ENCODE data around the gene SLIT1. TPM values are rescaled to one million over a fixed set of nuclear protein-coding genes. Genes with fewer than 3 reads are reported as not detected.

Gene SLIT1
- total and polyA plus RNA-seq, 2 of the 8 experiments (the other 6 are each of a cell fraction or from before 2014, with no cell fraction given): 0.70 to 0.88 TPM

DNA sequence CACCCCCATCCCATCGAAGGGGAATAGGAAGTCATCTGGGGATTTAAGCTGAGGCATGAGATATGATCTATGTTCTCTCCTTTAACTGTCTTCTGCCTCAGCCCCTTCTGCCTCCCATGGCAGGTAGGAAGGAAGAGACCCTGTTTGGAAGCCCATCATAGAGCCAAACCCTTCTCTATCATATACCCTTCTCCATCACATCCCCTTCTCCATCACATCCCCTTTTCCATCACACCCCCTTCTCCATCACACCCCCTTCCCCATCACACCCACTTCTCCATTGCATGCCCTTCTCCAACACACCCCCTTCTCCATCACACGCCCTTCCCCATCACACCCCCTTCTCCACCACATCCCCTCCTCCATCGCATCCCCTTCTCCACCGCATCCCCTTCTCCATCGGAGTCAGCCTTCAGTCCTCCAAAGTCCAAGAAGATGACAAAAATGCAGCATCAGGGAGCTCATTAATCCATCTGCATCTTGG is 7.2 kb upstream of the SLIT1 start:
- no peak overlapping the region for H2AFZ ChIP-seq (ENCODE audit: low read length)
- H3K79me2 ChIP-seq (ENCODE audit: control insufficient read depth in 1 of 2, insufficient read depth in 2 of 2, low read length in 2 of 2): no peaks in the 10 kb centered on the region
- H2BK5ac ChIP-seq (ENCODE audit: low read depth, low read length): no peak overlapping the region
- H3K9ac ChIP-seq (replicated peaks in 1 of 4; ENCODE audit: extremely low read depth in 1 of 4, low read depth in 3 of 4, low read length in 3 of 4): no peak overlapping the region
- no peak overlapping the region for H3K56ac ChIP-seq (replicated peaks; ENCODE audit: insufficient read length, low read depth, low read length)
- no peak overlapping the region for H3K4me2 ChIP-seq (ENCODE audit: insufficient read depth in 1 of 2, low read depth in 2 of 2, low read length in 2 of 2)
- DNase-seq (ENCODE audit: low read depth in 1 of 2, low spot score in 2 of 2): no peak
- no peak overlapping the region for H2BK20ac ChIP-seq (ENCODE audit: low read length)
- H3K27me3 ChIP-seq (replicated peaks in 1 of 4; ENCODE audit: control insufficient read depth in 3 of 4, extremely low read depth in 1 of 4, insufficient read depth in 3 of 4, low read length in 3 of 4): peaks cover 0 to 16% (median 12%) of the 10 kb centered on the region in 4 experiments; a peak in 6 of 7 replicates
- POLR2A ChIA-PET (ENCODE audit: partially characterized antibody): no interaction called here
- no peak for FAIRE-seq
- CTCF ChIA-PET (ENCODE audit: partially characterized antibody): interaction anchor here (0.8 to 11.6 kb wide), 12 partner anchors 9 to 134 kb away, joined by 3 to 212 read pairs (median 5); partner anchors contain the start of gene SLIT1
- H2AK5ac ChIP-seq (ENCODE audit: low read depth, low read length): no peak overlapping the region
- H3K18ac ChIP-seq (ENCODE audit: extremely low read depth, low read length): no peak overlapping the region
- H3K9me3 ChIP-seq (ENCODE audit: insufficient read depth in 2 of 2, low read depth in 1 of 2, low read length in 1 of 2): no peaks in the 10 kb centered on the region
- no peak overlapping the region for H4K91ac ChIP-seq (replicated peaks; ENCODE audit: insufficient read length, low read length)
- no peak overlapping the region for H4K5ac ChIP-seq (ENCODE audit: insufficient read length, low read depth, low read length)
- no peak overlapping the region for H3K4me3 ChIP-seq (ENCODE audit: extremely low read depth in 1 of 4, insufficient read depth in 2 of 4, low read depth in 3 of 4, low read length in 4 of 4)
- H3K36me3 ChIP-seq (ENCODE audit: control insufficient read depth in 2 of 4, insufficient read depth in 4 of 4, low read length in 3 of 4): no peaks in the 10 kb centered on the region
- 88 to 100% methylated on average over 3 to 5 of the region's 5 CpGs for WGBS, 2 experiments (ENCODE audit: extremely low coverage in 1 of 2, insufficient coverage in 1 of 2, insufficient read length in 1 of 2, insufficient replicate concordance in 2 of 2, low coverage in 1 of 2, low lambda C conversion rate in 2 of 2, missing lambda C conversion rate in 1 of 2)
- H3K27ac ChIP-seq (ENCODE audit: low read depth, low read length): no peak overlapping the region
- H3K14ac ChIP-seq (ENCODE audit: insufficient read length): no peak overlapping the region
- H2BK120ac ChIP-seq (replicated peaks; ENCODE audit: low read depth, low read length): no peak overlapping the region
- peaks cover 2 to 9% (median 7%) of the 10 kb centered on the region in 4 experiments; a peak in 5 of 7 replicates for H3K4me1 ChIP-seq (replicated peaks in 1 of 4; ENCODE audit: control insufficient read depth in 3 of 4, insufficient read depth in 4 of 4, low read length in 3 of 4)
- no peak overlapping the region for H4K8ac ChIP-seq (ENCODE audit: extremely low read depth, insufficient read depth, low read length)
- H3K23me2 ChIP-seq (ENCODE audit: low read depth, low read length): peaks cover 4% of the 10 kb centered on the region; the same call in 1 of the 2 replicates
- no peak overlapping the region for H2BK12ac ChIP-seq (ENCODE audit: low read depth, low read length)
- peaks cover 0 to 3% of the 10 kb centered on the region in 2 experiments for H4K20me1 ChIP-seq (replicated peaks in 1 of 2; ENCODE audit: control insufficient read depth in 1 of 2, insufficient read depth in 2 of 2, low read length in 2 of 2)
- no peak overlapping the region for H3K23ac ChIP-seq (ENCODE audit: insufficient read length)
- H3K4ac ChIP-seq (replicated peaks; ENCODE audit: insufficient read length, low read depth, low read length): no peak overlapping the region
- no peak overlapping the region for H2BK15ac ChIP-seq (ENCODE audit: low read length)
- no peaks in the 10 kb centered on the region for H3K79me1 ChIP-seq (ENCODE audit: low read depth, low read length)
- TF ChIP-seq TCF12 (IDR thresholded peaks at IDR 0.05; ENCODE audit: low read depth, low read length) (no peak), SIX5 (IDR thresholded peaks at IDR 0.05; ENCODE audit: low read depth, low read length) (no peak), SP1 (IDR thresholded peaks at IDR 0.05; ENCODE audit: low read depth, low read length) (no peak), GTF2F1 (IDR thresholded peaks at IDR 0.05; ENCODE audit: borderline replicate concordance, low read depth, low read length) (no peak), JUND (IDR thresholded peaks at IDR 0.05; ENCODE audit: low read length) (no peak), NRF1 (IDR thresholded peaks at IDR 0.05; ENCODE audit: low read depth, low read length) (no peak), SP4 (IDR thresholded peaks at IDR 0.05; ENCODE audit: low read length) (no peak), JUN (IDR thresholded peaks at IDR 0.05; ENCODE audit: low read depth, low read length) (no peak), EZH2 (IDR thresholded peaks at IDR 0.05; ENCODE audit: low read depth, low read length, severe bottlenecking) (no peak), FOSL1 (IDR thresholded peaks at IDR 0.05; ENCODE audit: insufficient read depth, low read depth, low read length) (no peak), RBBP5 (IDR thresholded peaks at IDR 0.05; ENCODE audit: borderline replicate concordance, low read depth, low read length) (no peak)
- TF ChIP-seq, protein P1, sequence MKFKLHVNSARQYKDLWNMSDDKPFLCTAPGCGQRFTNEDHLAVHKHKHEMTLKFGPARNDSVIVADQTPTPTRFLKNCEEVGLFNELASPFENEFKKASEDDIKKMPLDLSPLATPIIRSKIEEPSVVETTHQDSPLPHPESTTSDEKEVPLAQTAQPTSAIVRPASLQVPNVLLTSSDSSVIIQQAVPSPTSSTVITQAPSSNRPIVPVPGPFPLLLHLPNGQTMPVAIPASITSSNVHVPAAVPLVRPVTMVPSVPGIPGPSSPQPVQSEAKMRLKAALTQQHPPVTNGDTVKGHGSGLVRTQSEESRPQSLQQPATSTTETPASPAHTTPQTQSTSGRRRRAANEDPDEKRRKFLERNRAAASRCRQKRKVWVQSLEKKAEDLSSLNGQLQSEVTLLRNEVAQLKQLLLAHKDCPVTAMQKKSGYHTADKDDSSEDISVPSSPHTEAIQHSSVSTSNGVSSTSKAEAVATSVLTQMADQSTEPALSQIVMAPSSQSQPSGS (IDR thresholded peaks at IDR 0.05; ENCODE audit: low read length): no peak

Data from H1 (cell line).